HS-5 (cell line): ENCODE results near the gene CHKB.

ENCODE experiments used
- DNase-seq: peaks from one replicate; pipeline ENCODE4 v3.0.0-alpha.2; 2012; ENCODE audit warnings: low read depth

The CHKB gene

GRCh38 chr22:50599816-50600455 is 17.3 kb upstream of the CHKB start:
- no peak for DNase-seq

- DNase-seq = no peak
Measured at GRCh38 chr22:50597097-50597496, 14.4 kb upstream of the CHKB start.

DNA sequence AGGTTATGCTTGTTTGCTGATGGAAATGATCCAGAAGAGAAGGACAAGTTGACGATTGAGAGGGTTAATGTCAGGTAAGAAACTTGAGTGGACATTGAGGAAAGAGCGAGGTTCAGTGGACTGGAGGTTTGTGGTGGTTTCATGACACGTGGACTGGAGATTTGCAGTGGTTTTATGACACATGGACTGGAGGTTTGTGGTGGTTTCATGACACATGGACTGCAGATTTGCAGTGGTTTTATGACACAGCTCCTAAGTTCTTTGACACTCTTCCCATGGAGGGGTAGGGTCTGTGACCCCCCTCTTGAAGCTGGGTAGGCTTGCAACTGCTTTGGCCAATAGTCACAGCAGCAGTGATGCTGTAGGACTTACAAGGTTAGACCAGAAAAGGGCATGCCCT is 12.5 kb upstream of the CHKB start:
- DNase-seq = no peak

DNA sequence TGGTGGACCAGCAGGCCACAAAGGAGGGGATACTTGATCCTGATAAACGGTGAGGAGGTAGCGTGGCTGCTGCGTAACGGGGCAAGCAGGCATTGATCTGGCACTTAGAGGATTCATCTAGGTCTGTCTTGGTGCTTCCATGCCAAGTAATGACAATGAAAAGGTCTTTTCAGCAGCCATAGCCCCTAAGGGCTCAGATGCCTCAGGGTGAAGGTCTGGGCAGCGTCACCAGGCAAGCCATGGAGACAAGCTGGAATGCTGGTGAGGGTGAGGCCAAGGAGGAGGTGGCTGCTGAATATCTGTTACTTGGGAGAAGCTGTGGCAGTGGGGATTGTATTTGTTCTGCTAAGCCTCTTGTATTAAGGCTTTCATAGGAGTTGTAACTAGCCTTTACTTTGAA is 4.8 kb upstream of the CHKB start:
- no peak for DNase-seq

DNA sequence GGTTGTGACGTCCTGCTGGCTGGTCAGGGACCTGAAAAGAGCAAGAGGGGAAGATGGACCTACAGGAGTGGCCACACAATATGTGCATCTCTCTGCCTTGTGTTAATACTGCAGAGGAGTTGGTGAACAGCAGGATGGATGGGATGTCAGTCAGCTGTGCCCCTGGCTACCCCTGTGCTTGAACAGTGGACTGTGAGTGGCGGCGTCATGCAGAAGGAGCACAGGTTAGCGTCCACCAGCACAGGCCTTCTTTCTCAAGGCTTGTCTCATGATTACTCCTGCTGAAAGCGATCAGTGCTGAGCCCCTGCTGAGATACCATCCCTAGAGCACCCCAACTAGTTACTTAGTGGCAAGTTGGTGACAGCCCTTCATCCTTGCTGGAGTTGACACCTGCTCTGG is 3.8 kb upstream of the CHKB start:
- DNase-seq = no peak

DNA sequence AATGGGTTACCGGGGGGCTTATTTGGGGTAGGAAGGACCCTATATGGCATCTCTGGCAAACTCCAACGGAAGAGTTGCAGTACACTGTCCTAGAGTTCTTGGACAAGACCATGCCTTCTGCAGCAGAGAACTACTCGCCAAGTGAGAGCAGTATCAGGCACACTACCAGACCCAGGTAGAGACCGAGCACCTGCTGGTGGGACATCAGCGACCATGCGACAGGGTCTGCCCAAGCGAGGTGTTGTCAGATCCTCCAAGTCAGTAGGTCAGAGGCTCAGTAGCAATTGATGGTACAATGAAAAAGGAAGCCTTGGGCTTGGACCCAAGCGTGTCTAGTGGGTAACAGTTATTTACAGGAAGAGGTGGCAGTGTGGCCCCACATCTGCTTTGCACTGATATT is 3.1 kb upstream of the CHKB start:
- no peak for DNase-seq

GRCh38 chr22:50585238-50585637 is 2.6 kb upstream of the CHKB start:
- no peak for DNase-seq

- DNase-seq = no peak
Measured at GRCh38 chr22:50584106-50585096, 1.8 kb upstream of the CHKB start.

GRCh38 chr22:50583294-50583861 is 729 bp upstream of the CHKB start:
- DNase-seq = no peak

GRCh38 chr22:50581950-50582492 is 628 bp downstream of the CHKB start:
- no peak for DNase-seq

GRCh38 chr22:50581031-50581949 is 1.4 kb downstream of the CHKB start:
- DNase-seq = no peak

DNA sequence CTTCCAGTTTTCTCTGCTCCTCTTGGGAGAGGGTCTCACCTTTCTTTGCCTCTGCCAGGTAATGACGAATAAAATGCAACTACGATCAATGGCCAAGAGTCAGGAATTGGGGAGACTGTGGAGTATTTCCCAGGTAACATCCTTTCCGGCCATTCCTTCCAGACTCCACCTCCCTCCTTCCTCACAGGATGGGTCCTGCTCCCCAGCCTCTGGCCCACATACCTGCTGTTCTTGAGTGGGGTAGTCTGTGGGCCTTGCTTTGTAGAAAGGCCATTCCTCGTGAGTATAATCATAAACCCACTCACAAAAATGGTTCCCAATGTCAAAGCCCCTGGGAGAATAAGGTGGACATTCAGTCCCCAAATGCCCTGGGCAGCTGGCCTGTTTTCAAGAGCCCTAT is 2.9 kb downstream of the CHKB start:
- no peak for DNase-seq

- no peak for DNase-seq
Measured at GRCh38 chr22:50578776-50579310, 3.8 kb downstream of the CHKB start.

DNA sequence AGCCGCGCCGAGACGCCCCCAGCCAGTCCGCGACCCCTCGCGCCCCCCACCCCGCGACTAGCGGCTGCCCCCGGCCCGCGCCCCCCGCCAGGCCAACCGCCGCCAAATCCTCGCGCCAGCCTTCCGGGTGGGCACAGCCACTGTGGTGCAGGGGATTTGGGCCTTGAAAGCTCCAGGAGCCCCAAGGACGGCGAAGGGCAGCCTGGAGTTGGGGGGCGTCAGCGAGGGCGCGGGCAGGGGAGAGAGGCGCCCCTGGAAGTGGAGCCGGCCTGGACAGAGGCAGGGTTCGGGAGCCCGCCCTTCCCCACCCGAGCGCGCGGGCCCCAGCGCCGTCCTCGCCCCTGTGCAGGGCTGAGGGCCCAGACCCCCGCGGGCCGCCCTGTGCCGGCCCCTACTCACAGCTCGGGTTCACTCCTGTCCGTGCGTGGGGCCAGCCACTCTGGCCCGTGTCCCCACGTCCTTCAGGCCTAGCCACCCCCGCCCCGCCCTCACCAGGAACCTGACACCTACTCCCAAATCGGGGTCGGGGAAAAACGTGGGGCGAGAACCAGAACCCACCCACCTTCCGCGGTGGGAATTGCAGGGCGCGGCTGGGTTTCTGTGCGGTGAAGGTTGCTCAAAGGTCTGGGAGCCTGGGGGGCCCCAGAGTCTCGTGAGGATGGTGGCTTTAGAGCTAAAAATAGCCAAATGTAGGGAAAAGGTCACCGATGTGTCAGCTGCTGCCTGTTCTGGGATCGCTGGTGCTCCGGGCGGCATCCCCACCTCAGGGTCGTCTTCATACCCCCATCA is 4.5 kb downstream of the CHKB start, which contains the start of gene CPT1B:
TSS of gene CPT1B (minus strand) at position 441 of the 789 bp plus-strand sequence. CDS start 512 bp downstream, outside the sequence.
- DNase-seq = no peak

- no peak for DNase-seq
Measured at GRCh38 chr22:50577697-50577986, 5.0 kb downstream of the CHKB start.

DNA sequence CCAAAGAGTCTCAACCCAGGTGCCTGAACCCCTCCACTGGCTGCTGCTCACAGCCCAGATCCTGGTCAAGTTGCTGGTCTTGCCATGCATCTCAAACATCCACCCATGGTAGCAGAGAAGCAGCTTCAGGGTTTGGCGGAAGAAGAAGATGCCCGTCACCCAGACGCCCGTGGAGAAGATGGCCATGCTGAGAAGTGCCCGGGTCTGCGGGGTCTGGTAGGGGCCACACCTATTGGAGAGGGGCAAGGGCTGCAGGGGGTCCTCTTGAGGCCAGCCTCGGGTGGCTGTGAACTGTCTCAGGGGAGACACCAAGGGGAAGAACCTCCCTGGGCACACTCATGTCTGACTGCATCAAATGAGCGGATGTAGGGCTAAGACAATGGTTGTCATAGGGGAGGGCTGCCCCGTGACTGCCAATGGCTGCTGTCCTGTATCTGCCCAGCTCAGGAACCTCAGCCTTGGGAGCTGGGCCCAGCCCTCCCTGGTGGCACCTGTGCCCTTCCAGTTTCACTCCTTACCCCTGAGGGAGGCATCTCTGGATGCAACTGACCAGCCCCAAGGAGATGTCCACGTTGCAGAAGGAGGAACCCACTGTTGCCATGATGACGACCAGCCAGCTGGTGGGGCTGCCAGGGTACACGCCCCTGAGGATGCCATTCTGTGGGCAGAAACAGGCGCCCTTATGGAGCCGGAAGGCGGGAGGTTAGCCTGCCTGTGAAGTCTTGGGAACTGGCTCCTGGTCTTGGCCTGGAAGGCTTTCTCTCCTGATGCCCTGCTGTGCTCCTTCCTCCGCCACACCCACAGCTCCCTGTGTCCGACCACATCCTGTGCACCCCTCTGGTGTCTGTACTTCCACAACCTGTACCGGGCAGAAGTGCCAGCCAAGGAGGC is 5.6 kb downstream of the CHKB start:
- DNase-seq = no peak

GRCh38 chr22:50576070-50576469 is 6.6 kb downstream of the CHKB start:
- DNase-seq = no peak

DNA sequence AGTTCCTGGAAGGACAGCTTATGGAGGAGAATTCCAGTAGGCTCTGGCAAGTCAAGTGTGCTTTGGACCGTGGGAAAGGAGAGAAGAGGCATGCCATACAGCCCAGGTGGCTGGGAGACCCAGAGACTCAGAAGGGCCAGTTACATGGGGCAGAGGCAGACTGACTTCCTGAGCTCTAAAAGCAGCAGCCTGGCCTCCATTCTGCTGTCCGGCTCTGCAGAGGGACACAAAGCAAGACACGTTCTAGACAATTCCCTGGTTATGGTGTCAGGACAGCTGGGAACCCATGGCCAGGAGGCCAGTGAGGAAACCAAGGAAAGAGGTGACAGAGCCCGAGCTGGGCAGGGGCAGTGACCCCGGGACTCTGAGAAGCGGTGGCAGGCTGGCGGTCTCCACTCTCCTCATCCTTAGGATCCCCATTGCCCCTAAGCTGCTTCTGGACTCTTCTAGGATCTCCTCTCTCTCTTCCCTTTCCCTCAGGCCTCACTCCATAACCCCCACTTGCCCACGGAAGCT is 7.2 kb downstream of the CHKB start:
- no peak for DNase-seq

DNA sequence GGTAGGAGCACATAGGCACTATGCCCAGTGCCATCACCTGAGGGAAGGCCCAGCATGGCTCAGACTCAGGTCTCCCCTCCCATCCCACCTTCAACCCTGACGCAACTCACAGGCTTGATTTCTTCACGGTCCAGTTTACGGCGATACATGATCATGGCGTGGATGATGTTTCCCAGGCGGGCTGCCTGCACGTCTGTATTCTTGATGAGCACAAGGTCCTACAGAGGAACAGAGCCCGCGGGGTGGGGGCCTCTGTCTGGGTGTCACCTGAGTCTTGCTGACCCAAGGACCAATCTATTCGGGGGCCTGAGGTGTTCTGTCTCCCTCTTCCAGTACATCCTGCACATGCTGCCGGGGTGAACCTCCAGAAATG is 8.3 kb downstream of the CHKB start:
- no peak for DNase-seq
